ENCODE data around the gene TMEM60.

- TF ChIP-seq, protein P1, sequence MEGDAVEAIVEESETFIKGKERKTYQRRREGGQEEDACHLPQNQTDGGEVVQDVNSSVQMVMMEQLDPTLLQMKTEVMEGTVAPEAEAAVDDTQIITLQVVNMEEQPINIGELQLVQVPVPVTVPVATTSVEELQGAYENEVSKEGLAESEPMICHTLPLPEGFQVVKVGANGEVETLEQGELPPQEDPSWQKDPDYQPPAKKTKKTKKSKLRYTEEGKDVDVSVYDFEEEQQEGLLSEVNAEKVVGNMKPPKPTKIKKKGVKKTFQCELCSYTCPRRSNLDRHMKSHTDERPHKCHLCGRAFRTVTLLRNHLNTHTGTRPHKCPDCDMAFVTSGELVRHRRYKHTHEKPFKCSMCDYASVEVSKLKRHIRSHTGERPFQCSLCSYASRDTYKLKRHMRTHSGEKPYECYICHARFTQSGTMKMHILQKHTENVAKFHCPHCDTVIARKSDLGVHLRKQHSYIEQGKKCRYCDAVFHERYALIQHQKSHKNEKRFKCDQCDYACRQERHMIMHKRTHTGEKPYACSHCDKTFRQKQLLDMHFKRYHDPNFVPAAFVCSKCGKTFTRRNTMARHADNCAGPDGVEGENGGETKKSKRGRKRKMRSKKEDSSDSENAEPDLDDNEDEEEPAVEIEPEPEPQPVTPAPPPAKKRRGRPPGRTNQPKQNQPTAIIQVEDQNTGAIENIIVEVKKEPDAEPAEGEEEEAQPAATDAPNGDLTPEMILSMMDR (conservative IDR thresholded peaks at IDR 0.05 in 1 of 2, IDR thresholded peaks at IDR 0.05 in 1 of 2; ENCODE audit: extremely low read depth in 1 of 2, insufficient read depth in 1 of 2, low read depth in 1 of 2, low read length in 2 of 2): no peak
- no peak for TF ChIP-seq EZH2 (IDR thresholded peaks at IDR 0.05; ENCODE audit: borderline replicate concordance, low read length)
Observed at GRCh38 chr7:77799078-77799964, 1.1 kb upstream of the TMEM60 start.
